Measurements from ENCODE around the gene ZBTB14.

ZBTB14 gene

GRCh38 chr18:5295231-5295920 is at the start of gene ZBTB14:
ZBTB14 (minus strand) TSS chr18:5295726; CDS start chr18:5293246, 2,480 bp downstream.
- H3K36me3 ChIP-seq (ENCODE audit: control insufficient read depth, low read length) = peaks cover 42% of the 10 kb centered on the region
- TF ChIP-seq CTCF (IDR thresholded peaks at IDR 0.05; ENCODE audit: low read depth, low read length, poor library complexity, severe bottlenecking) (no peak), EZH2phosphoT487 (IDR thresholded peaks at IDR 0.05; ENCODE audit: borderline replicate concordance, low read length) (no peak)

GRCh38 chr18:5339202-5339834 is 43.8 kb upstream of the ZBTB14 start:
- Histone ChIP-seq H3K79me2 (ENCODE audit: control insufficient read depth, low read length) (no peaks in the 10 kb centered on the region), H3K9me2 (replicated peaks; ENCODE audit: control insufficient read depth, low read length) (no peaks in the 10 kb centered on the region), H3K4me1 (ENCODE audit: control insufficient read depth, low read length) (no peaks in the 10 kb centered on the region), H3K4me2 (ENCODE audit: low read length) (no peak overlapping the region), H3K4me3 (ENCODE audit: low read length) (no peak overlapping the region), H3K27ac (ENCODE audit: low read depth, low read length) (no peak overlapping the region), H4K20me1 (ENCODE audit: control insufficient read depth, insufficient read depth, low read depth, low read length) (no peaks in the 10 kb centered on the region), H3K36me3 (ENCODE audit: control insufficient read depth, low read length) (no peaks in the 10 kb centered on the region), H3K27me3 (ENCODE audit: control insufficient read depth, low read length) (no peaks in the 10 kb centered on the region), H3F3A (ENCODE audit: control insufficient read depth, insufficient read depth) (no peaks in the 10 kb centered on the region), H3K9me3 (ENCODE audit: control insufficient read depth, insufficient read depth, low read length) (no peaks in the 10 kb centered on the region)
- TF ChIP-seq CTCF (IDR thresholded peaks at IDR 0.05; ENCODE audit: low read depth, low read length, poor library complexity, severe bottlenecking) (no peak), EZH2phosphoT487 (IDR thresholded peaks at IDR 0.05; ENCODE audit: borderline replicate concordance, low read length) (no peak)

More at GRCh38 chr18:5295231-5295920, at the start of gene ZBTB14:
- Histone ChIP-seq H3K79me2 (ENCODE audit: control insufficient read depth, low read length) (peaks cover 44% of the 10 kb centered on the region), H3K9me3 (ENCODE audit: control insufficient read depth, insufficient read depth, low read length) (no peaks in the 10 kb centered on the region), H3K4me2 (ENCODE audit: low read length) (peak within 1 kb of the TSS; percentile 81), H3K4me3 (ENCODE audit: low read length) (peak within 1 kb of the TSS; percentile 93), H3K4me1 (ENCODE audit: control insufficient read depth, low read length) (peaks cover 44% of the 10 kb centered on the region), H3K9me2 (replicated peaks; ENCODE audit: control insufficient read depth, low read length) (no peaks in the 10 kb centered on the region), H3K27me3 (ENCODE audit: control insufficient read depth, low read length) (no peaks in the 10 kb centered on the region), H4K20me1 (ENCODE audit: control insufficient read depth, insufficient read depth, low read depth, low read length) (no peaks in the 10 kb centered on the region), H3K27ac (ENCODE audit: low read depth, low read length) (peak within 1 kb of the TSS; percentile 89), H3F3A (ENCODE audit: control insufficient read depth, insufficient read depth) (no peaks in the 10 kb centered on the region)

GRCh38 chr18:5334456-5335075 is 39.0 kb upstream of the ZBTB14 start:
- no peaks in the 10 kb centered on the region for H3K79me2 ChIP-seq (ENCODE audit: control insufficient read depth, low read length)
- no peak overlapping the region for H3K4me2 ChIP-seq (ENCODE audit: low read length)
- no peaks in the 10 kb centered on the region for H4K20me1 ChIP-seq (ENCODE audit: control insufficient read depth, insufficient read depth, low read depth, low read length)
- no peak overlapping the region for H3K27ac ChIP-seq (ENCODE audit: low read depth, low read length)
- no peaks in the 10 kb centered on the region for H3F3A ChIP-seq (ENCODE audit: control insufficient read depth, insufficient read depth)
- TF ChIP-seq CTCF (IDR thresholded peaks at IDR 0.05; ENCODE audit: low read depth, low read length, poor library complexity, severe bottlenecking) (no peak), EZH2phosphoT487 (IDR thresholded peaks at IDR 0.05; ENCODE audit: borderline replicate concordance, low read length) (no peak)
- no peaks in the 10 kb centered on the region for H3K27me3 ChIP-seq (ENCODE audit: control insufficient read depth, low read length)
- H3K4me3 ChIP-seq (ENCODE audit: low read length) = no peak overlapping the region
- H3K4me1 ChIP-seq (ENCODE audit: control insufficient read depth, low read length) = no peaks in the 10 kb centered on the region
- H3K36me3 ChIP-seq (ENCODE audit: control insufficient read depth, low read length) = no peaks in the 10 kb centered on the region
- H3K9me3 ChIP-seq (ENCODE audit: control insufficient read depth, insufficient read depth, low read length) = no peaks in the 10 kb centered on the region
- no peaks in the 10 kb centered on the region for H3K9me2 ChIP-seq (replicated peaks; ENCODE audit: control insufficient read depth, low read length)

All from DOHH2 (cell line).